ENCODE measurements around the gene SH3RF2.

SH3RF2 gene

DNA sequence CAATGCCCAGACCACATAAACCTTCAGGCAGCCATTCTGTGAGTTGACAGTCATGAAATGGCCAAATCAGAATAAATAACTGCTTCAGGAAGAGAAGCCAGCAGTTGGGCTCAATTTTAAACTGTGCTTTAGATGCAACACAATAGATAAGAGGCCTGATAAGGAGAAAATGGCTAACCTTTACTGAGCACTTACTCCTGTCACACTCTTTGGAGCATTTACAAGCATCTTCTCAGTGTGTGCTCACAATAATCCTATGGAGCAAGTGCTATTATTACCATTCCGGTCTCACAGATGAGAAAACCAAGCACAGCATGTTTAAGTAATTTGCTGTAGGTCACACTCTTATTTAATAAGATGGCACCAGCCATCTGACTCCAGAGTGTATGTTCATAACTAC, 11.5 kb upstream of the SH3RF2 start:
- no peak for TF ChIP-seq ZNF292 (tag by site-specific recombination; IDR thresholded peaks at IDR 0.05; ENCODE audit: borderline replicate concordance, low read depth)
- TF ChIP-seq FEZF1 (tag by site-specific recombination; IDR thresholded peaks at IDR 0.05), result peak; percentile 74; the same call in 1 of the 2 replicates
- TF ChIP-seq, protein P1, sequence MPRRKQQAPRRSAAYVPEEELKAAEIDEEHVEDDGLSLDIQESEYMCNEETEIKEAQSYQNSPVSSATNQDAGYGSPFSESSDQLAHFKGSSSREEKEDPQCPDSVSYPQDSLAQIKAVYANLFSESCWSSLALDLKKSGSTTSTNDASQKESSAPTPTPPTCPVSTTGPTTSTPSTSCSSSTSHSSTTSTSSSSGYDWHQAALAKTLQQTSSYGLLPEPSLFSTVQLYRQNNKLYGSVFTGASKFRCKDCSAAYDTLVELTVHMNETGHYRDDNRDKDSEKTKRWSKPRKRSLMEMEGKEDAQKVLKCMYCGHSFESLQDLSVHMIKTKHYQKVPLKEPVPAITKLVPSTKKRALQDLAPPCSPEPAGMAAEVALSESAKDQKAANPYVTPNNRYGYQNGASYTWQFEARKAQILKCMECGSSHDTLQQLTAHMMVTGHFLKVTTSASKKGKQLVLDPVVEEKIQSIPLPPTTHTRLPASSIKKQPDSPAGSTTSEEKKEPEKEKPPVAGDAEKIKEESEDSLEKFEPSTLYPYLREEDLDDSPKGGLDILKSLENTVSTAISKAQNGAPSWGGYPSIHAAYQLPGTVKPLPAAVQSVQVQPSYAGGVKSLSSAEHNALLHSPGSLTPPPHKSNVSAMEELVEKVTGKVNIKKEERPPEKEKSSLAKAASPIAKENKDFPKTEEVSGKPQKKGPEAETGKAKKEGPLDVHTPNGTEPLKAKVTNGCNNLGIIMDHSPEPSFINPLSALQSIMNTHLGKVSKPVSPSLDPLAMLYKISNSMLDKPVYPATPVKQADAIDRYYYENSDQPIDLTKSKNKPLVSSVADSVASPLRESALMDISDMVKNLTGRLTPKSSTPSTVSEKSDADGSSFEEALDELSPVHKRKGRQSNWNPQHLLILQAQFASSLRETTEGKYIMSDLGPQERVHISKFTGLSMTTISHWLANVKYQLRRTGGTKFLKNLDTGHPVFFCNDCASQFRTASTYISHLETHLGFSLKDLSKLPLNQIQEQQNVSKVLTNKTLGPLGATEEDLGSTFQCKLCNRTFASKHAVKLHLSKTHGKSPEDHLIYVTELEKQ (tag by site-specific recombination; IDR thresholded peaks at IDR 0.05; ENCODE audit: borderline replicate concordance), result no peak
- TF ChIP-seq, protein P2, sequence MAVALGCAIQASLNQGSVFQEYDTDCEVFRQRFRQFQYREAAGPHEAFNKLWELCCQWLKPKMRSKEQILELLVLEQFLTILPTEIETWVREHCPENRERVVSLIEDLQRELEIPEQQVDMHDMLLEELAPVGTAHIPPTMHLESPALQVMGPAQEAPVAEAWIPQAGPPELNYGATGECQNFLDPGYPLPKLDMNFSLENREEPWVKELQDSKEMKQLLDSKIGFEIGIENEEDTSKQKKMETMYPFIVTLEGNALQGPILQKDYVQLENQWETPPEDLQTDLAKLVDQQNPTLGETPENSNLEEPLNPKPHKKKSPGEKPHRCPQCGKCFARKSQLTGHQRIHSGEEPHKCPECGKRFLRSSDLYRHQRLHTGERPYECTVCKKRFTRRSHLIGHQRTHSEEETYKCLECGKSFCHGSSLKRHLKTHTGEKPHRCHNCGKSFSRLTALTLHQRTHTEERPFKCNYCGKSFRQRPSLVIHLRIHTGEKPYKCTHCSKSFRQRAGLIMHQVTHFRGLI (tag by site-specific recombination; IDR thresholded peaks at IDR 0.05), result peak; percentile 68; the same call in 1 of the 2 replicates
- TF ChIP-seq ZIC2 (tag by site-specific recombination; IDR thresholded peaks at IDR 0.05), result peak; percentile 66; the same call in 1 of the 2 replicates
- POLR2A ChIA-PET, result interaction anchor here (2.0 kb wide), 1 partner anchor 12 kb away, joined by 9 read pairs; the partner anchor contains the start of gene SH3RF2
- H3K36me3 ChIP-seq (ENCODE audit: control insufficient read depth in 2 of 2, insufficient read depth in 1 of 2, low read length in 2 of 2), result no peaks in the 10 kb centered on the region
- no peak overlapping the region for H3K4me3 ChIP-seq (ENCODE audit: low read depth, low read length)
- peaks cover 10% of the 10 kb centered on the region; the same call in 1 of the 2 replicates for H3K4me1 ChIP-seq (ENCODE audit: control insufficient read depth, insufficient read depth, low read length)
- CTCF ChIA-PET, result no interaction called here
- no peak overlapping the region for H3K27ac ChIP-seq (ENCODE audit: extremely low read depth, low read depth, low read length)
- no peaks in the 10 kb centered on the region for H3K9me3 ChIP-seq (ENCODE audit: control insufficient read depth, insufficient read depth, low read depth, low read length)

GRCh38 chr5:145925353-145925752, 11.0 kb upstream of the SH3RF2 start:
- ChIA-PET POLR2A (interaction anchor here (2.0 kb wide), 1 partner anchor 11 kb away, joined by 9 read pairs; the partner anchor contains the start of gene SH3RF2), CTCF (interaction anchor here (1.1 to 1.5 kb wide), 2 partner anchors 16 to 58 kb away, joined by 3 read pairs; no protein-coding TSS in a partner anchor)
- no peaks in the 10 kb centered on the region for H3K9me3 ChIP-seq (ENCODE audit: control insufficient read depth, insufficient read depth, low read depth, low read length)
- H3K27ac ChIP-seq (ENCODE audit: extremely low read depth, low read depth, low read length), result no peak overlapping the region
- H3K36me3 ChIP-seq (ENCODE audit: control insufficient read depth in 2 of 2, insufficient read depth in 1 of 2, low read length in 2 of 2), result no peaks in the 10 kb centered on the region
- H3K4me1 ChIP-seq (ENCODE audit: control insufficient read depth, insufficient read depth, low read length), result peaks cover 10% of the 10 kb centered on the region; the same call in 1 of the 2 replicates
- H3K4me3 ChIP-seq (ENCODE audit: low read depth, low read length), result no peak overlapping the region
- TF ChIP-seq, protein P3, sequence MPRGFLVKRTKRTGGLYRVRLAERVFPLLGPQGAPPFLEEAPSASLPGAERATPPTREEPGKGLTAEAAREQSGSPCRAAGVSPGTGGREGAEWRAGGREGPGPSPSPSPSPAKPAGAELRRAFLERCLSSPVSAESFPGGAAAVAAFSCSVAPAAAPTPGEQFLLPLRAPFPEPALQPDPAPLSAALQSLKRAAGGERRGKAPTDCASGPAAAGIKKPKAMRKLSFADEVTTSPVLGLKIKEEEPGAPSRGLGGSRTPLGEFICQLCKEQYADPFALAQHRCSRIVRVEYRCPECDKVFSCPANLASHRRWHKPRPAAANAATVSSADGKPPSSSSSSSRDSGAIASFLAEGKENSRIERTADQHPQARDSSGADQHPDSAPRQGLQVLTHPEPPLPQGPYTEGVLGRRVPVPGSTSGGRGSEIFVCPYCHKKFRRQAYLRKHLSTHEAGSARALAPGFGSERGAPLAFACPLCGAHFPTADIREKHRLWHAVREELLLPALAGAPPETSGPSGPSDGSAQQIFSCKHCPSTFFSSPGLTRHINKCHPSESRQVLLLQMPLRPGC (tag by site-specific recombination; IDR thresholded peaks at IDR 0.05), result peak; percentile 86
- TF ChIP-seq OSR2 (tag by site-specific recombination; IDR thresholded peaks at IDR 0.05) (no peak), ZNF146 (tag by site-specific recombination; IDR thresholded peaks at IDR 0.05) (no peak), ZNF660 (tag by site-specific recombination; IDR thresholded peaks at IDR 0.05) (0 out of 2 replicates have a peak, but pooled peaks have one; percentile 20), ZNF664 (tag by site-specific recombination; IDR thresholded peaks at IDR 0.05) (peak; percentile 55; the same call in 1 of the 2 replicates), ZBTB6 (tag by site-specific recombination; IDR thresholded peaks at IDR 0.05) (0 out of 2 replicates have a peak, but pooled peaks have one; percentile 8), ZNF629 (tag by site-specific recombination; IDR thresholded peaks at IDR 0.05) (peak; percentile 66), ZBTB1 (tag by site-specific recombination; IDR thresholded peaks at IDR 0.05) (no peak), ZNF366 (tag by site-specific recombination; conservative IDR thresholded peaks at IDR 0.05) (0 out of 2 replicates have a peak, but pooled peaks have one; percentile 39), KLF16 (tag by site-specific recombination; IDR thresholded peaks at IDR 0.05) (no peak), GLIS1 (tag by site-specific recombination; IDR thresholded peaks at IDR 0.05) (no peak), ZNF138 (tag by site-specific recombination; IDR thresholded peaks at IDR 0.05; ENCODE audit: borderline replicate concordance) (no peak), ZNF571 (tag by site-specific recombination; IDR thresholded peaks at IDR 0.05) (no peak), ZNF692 (tag by site-specific recombination; IDR thresholded peaks at IDR 0.05) (0 out of 2 replicates have a peak, but pooled peaks have one; percentile 34), YY1 (tag by site-specific recombination; IDR thresholded peaks at IDR 0.05) (no peak), ZNF600 (tag by site-specific recombination; IDR thresholded peaks at IDR 0.05) (no peak)
- TF ChIP-seq, protein P4, sequence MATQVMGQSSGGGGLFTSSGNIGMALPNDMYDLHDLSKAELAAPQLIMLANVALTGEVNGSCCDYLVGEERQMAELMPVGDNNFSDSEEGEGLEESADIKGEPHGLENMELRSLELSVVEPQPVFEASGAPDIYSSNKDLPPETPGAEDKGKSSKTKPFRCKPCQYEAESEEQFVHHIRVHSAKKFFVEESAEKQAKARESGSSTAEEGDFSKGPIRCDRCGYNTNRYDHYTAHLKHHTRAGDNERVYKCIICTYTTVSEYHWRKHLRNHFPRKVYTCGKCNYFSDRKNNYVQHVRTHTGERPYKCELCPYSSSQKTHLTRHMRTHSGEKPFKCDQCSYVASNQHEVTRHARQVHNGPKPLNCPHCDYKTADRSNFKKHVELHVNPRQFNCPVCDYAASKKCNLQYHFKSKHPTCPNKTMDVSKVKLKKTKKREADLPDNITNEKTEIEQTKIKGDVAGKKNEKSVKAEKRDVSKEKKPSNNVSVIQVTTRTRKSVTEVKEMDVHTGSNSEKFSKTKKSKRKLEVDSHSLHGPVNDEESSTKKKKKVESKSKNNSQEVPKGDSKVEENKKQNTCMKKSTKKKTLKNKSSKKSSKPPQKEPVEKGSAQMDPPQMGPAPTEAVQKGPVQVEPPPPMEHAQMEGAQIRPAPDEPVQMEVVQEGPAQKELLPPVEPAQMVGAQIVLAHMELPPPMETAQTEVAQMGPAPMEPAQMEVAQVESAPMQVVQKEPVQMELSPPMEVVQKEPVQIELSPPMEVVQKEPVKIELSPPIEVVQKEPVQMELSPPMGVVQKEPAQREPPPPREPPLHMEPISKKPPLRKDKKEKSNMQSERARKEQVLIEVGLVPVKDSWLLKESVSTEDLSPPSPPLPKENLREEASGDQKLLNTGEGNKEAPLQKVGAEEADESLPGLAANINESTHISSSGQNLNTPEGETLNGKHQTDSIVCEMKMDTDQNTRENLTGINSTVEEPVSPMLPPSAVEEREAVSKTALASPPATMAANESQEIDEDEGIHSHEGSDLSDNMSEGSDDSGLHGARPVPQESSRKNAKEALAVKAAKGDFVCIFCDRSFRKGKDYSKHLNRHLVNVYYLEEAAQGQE (tag by site-specific recombination; IDR thresholded peaks at IDR 0.05), result no peak

Data from HEK293 (cell line).